GM10248 (cell line): Measurements from ENCODE around the gene MARCHF7.

Experiments used
- CTCF ChIA-PET: fragments of 300-600 bp; sonication (Branson Sonifier 250); formaldehyde crosslinking; extraction: SDS; loops from one replicate; lab custom pipeline; 2021; ENCODE audit warnings: antibody characterized with exemption; lab: Yijun Ruan, JAX
- POLR2A ChIA-PET: fragments of 350-650 bp; sonication (Branson Sonifier 250); formaldehyde crosslinking; extraction: SDS; loops from one replicate; lab custom pipeline; 2020; ENCODE audit warnings: antibody characterized with exemption; lab: Yijun Ruan, JAX
- DNase-seq: peaks from one replicate; pipeline ENCODE4 v3.0.0; 2012; ENCODE audit errors: extremely low spot score
- TF ChIP-seq, protein P1 (sequence below): IDR thresholded peaks from 2 replicates; pipeline ENCODE4 v1.5.1; 2012; ENCODE audit warnings: mild to moderate bottlenecking, low read depth; ENCODE audit errors: extremely low read depth, missing control alignments, control extremely low read depth

The MARCHF7 gene

DNA sequence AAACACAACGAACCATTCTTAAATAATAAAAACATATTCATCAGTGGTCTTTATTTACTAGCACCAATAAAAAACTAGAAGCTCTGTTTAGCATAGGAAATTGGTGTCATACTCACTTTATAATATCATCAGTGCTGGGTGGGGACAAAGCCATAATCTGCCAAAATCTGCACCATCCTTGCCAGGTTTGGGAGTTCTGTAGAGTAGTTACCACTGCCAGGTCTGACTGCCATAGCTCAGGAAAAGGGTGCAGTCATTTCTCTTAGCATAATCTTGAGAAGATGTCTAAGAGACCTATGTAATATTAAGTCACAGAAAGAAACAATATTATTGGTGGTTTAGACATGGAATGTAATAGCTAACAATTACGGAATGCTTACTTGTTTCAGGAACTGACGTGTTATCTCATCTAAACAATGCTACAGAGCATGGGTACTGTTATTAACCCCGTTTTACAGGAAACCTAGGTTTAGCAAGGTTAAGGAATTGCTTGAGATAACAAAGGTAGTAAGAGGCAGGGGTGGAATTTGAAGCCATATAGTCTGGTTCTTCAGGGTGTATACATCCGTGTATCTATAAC lies 1.6 kb upstream of the MARCHF7 start:
- TF ChIP-seq, protein P1, sequence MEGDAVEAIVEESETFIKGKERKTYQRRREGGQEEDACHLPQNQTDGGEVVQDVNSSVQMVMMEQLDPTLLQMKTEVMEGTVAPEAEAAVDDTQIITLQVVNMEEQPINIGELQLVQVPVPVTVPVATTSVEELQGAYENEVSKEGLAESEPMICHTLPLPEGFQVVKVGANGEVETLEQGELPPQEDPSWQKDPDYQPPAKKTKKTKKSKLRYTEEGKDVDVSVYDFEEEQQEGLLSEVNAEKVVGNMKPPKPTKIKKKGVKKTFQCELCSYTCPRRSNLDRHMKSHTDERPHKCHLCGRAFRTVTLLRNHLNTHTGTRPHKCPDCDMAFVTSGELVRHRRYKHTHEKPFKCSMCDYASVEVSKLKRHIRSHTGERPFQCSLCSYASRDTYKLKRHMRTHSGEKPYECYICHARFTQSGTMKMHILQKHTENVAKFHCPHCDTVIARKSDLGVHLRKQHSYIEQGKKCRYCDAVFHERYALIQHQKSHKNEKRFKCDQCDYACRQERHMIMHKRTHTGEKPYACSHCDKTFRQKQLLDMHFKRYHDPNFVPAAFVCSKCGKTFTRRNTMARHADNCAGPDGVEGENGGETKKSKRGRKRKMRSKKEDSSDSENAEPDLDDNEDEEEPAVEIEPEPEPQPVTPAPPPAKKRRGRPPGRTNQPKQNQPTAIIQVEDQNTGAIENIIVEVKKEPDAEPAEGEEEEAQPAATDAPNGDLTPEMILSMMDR = no peak
- POLR2A ChIA-PET = no interaction called here
- DNase-seq = no peak
- CTCF ChIA-PET = interaction anchor here (1.2 to 1.5 kb wide), 2 partner anchors 12 to 16 kb away, joined by 3 to 4 read pairs; no protein-coding TSS in a partner anchor

DNA sequence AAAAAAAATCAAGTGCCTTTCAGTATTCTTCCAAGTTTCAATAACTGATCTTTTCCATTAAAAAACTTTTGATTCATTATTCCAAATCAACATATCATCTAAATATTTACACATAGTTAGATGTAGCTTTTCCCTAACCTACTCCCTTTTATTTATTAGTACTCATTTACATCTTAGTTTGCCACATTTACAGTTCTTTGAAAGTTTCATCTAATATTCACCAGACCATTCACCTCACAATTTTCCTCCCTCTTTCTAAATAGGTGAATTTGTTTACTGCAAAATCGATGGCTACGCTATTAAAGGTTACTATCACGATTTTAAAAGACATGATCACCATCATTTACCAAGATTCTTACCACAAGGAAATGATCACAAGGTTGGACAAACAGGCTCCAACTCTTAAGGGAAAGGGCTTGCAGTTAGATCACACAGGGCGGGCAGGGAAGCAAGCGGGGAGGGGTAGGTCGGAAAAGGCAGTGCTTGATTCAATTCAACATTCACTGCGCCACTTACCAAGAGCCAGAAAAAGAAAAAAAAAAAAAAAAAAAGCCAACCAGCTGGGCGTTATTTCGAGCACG lies 654 bp upstream of the MARCHF7 start:
- POLR2A ChIA-PET = interaction anchor here (0.7 to 1.7 kb wide), 3 partner anchors 12 to 98 kb away, joined by 3 to 12 read pairs (median 5); no protein-coding TSS in a partner anchor

DNA sequence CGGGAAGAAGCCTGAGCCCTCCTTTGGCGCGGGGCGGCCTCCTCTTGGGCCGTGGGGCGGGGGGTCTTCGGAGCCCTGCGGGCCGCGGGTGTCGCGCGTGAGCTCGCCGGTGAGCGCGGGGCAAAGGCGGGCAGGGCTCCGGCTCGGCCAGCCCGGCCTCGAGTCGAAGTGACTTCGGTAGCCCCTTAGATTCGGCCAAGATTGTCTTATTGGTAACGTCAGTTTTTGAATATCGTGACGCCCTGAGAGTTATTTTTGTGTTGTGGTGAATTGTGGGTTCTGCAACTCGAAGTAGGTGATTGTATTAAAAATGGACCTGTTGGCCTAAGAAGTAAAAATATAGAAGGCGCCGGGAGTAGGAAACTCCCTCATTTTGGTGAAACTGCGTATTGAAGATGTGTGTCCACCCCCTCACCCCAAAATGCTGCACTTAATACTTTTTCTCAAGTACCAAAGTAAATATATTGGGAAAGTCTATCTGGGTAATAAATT lies 669 bp downstream of the MARCHF7 start:
- DNase-seq = no peak
- ChIA-PET CTCF (interaction anchor here (1.2 to 2.2 kb wide), 7 partner anchors 10 to 197 kb away, joined by 3 to 17 read pairs (median 6); partner anchors contain the start of gene BAZ2B), POLR2A (interaction anchor here (1.6 to 1.7 kb wide), 2 partner anchors 13 to 99 kb away, joined by 5 to 12 read pairs; no protein-coding TSS in a partner anchor)
- TF ChIP-seq, protein P1 = no peak

More for the DNA sequence above, 654 bp upstream of the MARCHF7 start:
- TF ChIP-seq, protein P1 = no peak
- no peak for DNase-seq
- CTCF ChIA-PET = interaction anchor here (0.9 to 2.2 kb wide), 11 partner anchors 9 to 196 kb away, joined by 3 to 17 read pairs (median 5); partner anchors contain the start of gene BAZ2B

DNA sequence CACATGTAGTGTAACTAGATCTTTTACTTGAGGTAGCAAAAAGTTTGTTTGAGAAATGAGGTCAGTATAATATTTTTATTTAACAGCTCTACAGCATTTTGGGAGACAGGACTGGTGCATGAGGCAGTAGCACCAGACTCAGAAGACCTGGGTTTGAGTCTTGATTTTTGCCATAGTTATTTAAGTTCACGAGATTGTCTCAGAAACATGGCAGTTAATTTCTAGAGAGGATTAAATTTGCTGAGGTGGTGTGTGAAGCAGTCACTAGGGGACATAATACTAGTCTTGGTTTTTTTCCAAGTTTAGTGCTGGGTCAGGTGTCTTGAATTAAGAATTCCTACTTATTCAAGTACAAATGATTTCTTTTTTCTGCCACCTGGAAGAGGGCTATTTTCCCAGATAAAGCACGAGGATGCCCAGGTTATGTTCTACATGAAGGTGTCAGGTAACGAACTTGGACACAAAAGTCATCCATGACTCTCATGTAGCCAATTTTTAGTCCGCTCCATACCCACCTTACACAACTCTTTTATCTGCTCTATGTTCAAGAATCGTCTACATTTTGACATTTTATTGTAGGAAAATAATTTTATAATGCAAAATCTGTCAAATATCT lies 1.4 kb downstream of the MARCHF7 start:
- TF ChIP-seq, protein P1 = no peak
- CTCF ChIA-PET = interaction anchor here (0.9 to 2.2 kb wide), 2 partner anchors 9 to 55 kb away, joined by 3 to 17 read pairs; no protein-coding TSS in a partner anchor
- POLR2A ChIA-PET = no interaction called here
- DNase-seq = no peak

DNA sequence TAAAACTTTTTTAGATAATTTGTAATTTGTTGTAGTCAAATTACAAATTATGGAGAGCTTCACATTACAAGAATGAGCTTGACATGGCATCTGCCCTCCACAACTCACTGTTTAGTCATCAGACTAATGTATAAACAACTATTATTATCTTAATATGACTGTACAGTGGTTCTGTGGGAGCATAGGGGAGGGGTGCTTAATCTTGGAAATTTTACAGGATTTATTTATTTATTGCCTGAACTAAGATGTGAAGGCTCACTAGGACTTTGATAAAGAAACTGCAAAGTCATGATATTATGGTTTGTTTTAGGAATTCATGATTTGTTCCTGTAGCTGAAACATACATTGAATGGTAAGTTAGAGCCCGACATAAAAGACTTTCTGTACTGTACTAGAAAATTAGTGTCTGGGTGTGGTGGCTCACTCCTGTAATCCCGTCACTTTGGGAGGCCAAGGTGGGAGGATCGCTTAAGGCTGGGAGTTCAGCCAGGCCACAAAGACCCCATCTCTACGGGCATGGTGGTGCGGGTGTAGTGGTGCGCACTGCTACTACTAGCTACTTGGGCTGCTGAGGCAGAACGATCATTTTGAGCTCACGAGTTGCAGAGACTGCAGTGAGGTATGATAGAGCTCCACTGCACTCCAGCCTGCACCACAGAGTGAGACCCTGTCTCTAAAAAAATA lies 2.1 kb downstream of the MARCHF7 start:
- no peak for DNase-seq
- CTCF ChIA-PET = interaction anchor here (0.9 kb wide), 1 partner anchor 55 kb away, joined by 3 read pairs; no protein-coding TSS in a partner anchor

More for the DNA sequence above, 2.1 kb downstream of the MARCHF7 start:
- TF ChIP-seq, protein P1 = no peak
- POLR2A ChIA-PET = no interaction called here
